PFSK-1 (cell line): Measurements from ENCODE around the gene NFS1.

Experiments used
- FOXP2 ChIP-seq: optimal IDR thresholded peaks from 2 replicates; pipeline ENCODE3; 2011; ENCODE audit warnings: borderline replicate concordance, control low read depth, inconsistent platforms; ENCODE audit not compliant: insufficient read depth; ENCODE audit errors: extremely low read length, extremely low read depth
- POLR2AphosphoS5 ChIP-seq: IDR thresholded peaks from 2 replicates; pipeline ENCODE4 v1.6.1; 2012; ENCODE audit warnings: low read depth, mild to moderate bottlenecking, control low read depth, low read length, moderate library complexity
- SIN3A ChIP-seq: IDR thresholded peaks from 2 replicates; pipeline ENCODE4 v1.6.1; 2012; ENCODE audit warnings: mild to moderate bottlenecking, low read length, moderate library complexity, borderline replicate concordance; ENCODE audit not compliant: insufficient read depth
- TAF1 ChIP-seq: IDR thresholded peaks from 2 replicates; pipeline ENCODE4 v1.6.1; 2012; ENCODE audit warnings: low read length, control low read depth, borderline replicate concordance; ENCODE audit not compliant: insufficient read depth
- TF ChIP-seq, protein P1 (sequence below), 2 experiments: IDR thresholded peaks; 2 replicates each; pipeline versions ENCODE4 v1.6.1 to v1.8.0; 2011 to 2012; ENCODE audit warnings: low read depth in 2 of 2, low read length in 2 of 2, control low read depth in 1 of 2, inconsistent platforms in 1 of 2, mild to moderate bottlenecking in 1 of 2, moderate library complexity in 1 of 2; ENCODE audit not compliant: insufficient read depth in 1 of 2

The NFS1 gene

DNA sequence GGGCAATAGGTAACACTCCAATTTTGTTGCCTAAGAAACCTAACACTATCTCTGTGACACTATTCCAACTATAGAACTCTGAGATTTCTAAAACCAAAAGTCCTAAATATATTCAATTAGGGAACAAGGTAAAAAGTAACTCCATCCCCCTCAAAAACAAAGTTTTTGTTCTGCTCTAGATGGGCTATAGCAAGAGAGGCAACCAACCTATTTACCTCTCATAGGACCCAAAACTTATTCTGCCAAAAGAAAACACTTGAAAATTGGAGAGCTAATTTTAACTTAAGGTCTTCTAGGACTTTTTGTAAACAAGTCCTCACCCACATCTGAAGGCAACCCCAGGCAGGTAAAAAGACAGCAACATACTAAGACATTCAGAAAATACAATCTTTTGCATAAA, 35.2 kb upstream of the NFS1 start:
- TF ChIP-seq SIN3A, result no peak
- TF ChIP-seq POLR2AphosphoS5, result no peak
- no peak for TF ChIP-seq TAF1
- TF ChIP-seq, protein P1, sequence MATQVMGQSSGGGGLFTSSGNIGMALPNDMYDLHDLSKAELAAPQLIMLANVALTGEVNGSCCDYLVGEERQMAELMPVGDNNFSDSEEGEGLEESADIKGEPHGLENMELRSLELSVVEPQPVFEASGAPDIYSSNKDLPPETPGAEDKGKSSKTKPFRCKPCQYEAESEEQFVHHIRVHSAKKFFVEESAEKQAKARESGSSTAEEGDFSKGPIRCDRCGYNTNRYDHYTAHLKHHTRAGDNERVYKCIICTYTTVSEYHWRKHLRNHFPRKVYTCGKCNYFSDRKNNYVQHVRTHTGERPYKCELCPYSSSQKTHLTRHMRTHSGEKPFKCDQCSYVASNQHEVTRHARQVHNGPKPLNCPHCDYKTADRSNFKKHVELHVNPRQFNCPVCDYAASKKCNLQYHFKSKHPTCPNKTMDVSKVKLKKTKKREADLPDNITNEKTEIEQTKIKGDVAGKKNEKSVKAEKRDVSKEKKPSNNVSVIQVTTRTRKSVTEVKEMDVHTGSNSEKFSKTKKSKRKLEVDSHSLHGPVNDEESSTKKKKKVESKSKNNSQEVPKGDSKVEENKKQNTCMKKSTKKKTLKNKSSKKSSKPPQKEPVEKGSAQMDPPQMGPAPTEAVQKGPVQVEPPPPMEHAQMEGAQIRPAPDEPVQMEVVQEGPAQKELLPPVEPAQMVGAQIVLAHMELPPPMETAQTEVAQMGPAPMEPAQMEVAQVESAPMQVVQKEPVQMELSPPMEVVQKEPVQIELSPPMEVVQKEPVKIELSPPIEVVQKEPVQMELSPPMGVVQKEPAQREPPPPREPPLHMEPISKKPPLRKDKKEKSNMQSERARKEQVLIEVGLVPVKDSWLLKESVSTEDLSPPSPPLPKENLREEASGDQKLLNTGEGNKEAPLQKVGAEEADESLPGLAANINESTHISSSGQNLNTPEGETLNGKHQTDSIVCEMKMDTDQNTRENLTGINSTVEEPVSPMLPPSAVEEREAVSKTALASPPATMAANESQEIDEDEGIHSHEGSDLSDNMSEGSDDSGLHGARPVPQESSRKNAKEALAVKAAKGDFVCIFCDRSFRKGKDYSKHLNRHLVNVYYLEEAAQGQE (IDR thresholded peaks at IDR 0.05; ENCODE audit: insufficient read depth in 1 of 2, low read depth in 2 of 2, low read length in 2 of 2), result no peak
- TF ChIP-seq FOXP2, result no peak

DNA sequence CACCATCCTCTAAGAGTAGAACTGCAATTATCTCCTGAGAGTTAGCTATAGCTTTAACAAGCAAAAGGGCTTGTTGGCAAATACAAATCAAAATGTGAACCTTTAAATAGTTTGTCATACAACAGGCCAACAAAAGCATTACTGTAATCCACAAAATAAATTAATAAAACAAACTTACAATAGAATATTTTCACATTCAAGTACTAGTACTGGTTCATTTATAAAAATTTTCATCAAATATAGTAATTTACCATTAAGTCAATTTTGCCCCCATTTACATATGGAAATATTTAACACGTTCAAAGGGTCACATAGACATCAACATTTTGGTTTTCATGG, 33.5 kb upstream of the NFS1 start:
- no peak for TF ChIP-seq FOXP2
- no peak for TF ChIP-seq SIN3A
- TF ChIP-seq, protein P1 (IDR thresholded peaks at IDR 0.05; ENCODE audit: insufficient read depth in 1 of 2, low read depth in 2 of 2, low read length in 2 of 2), result no peak
- no peak for TF ChIP-seq POLR2AphosphoS5

DNA sequence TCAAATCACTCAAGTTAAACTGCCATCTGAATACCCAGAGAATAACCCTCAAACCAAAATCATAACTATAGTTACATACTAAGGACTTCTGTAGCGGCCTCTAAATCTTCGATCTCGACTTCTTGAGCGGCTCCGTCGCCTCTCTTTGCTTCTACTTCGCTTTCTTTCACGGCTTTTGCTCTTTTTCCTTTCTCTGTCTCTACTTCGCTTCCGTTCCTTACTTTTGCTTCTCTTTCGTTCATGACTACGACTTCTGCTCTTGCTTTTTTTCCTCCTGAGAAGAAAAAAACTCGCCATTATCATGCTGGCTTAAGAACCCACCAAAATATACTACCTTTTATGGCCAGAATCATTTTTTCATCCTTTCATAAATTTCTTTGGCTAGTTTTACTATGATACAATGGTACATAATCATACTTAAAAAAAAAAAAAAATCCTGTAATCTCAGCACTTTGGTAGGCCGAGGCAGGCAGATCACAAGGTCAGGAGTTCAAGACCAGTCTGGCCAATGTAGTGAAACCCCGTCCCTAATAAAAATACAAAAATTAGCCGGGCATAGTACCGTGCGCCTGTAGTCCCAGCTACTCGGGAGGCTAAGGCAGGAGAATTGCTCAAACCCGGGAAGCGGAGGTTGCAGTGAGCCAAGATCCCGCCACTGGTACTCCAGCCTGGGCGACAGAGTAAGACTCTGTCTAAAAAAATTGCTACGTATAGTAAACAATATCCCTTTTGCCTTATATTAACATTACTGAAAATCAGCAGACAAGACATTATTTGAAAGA, 32.9 kb upstream of the NFS1 start:
- no peak for TF ChIP-seq SIN3A
- no peak for TF ChIP-seq TAF1
- no peak for TF ChIP-seq FOXP2
- TF ChIP-seq, protein P1 (IDR thresholded peaks at IDR 0.05; ENCODE audit: insufficient read depth in 1 of 2, low read depth in 2 of 2, low read length in 2 of 2), result no peak
- TF ChIP-seq POLR2AphosphoS5, result no peak

DNA sequence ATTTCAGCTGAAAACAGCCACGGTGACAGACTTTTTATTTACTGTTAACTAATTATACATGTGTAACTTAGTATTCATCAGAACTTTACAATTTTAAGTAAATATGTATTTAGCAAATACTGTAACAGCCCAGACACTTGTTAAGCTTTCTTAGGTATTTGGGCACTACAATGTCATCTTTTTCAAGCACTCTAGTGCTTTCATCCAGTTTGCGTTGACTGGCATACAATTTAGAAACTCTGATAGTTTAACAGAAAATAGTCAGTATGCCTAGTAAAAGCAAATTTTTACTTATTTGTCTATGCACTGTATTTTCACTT, 32.3 kb upstream of the NFS1 start:
- no peak for TF ChIP-seq POLR2AphosphoS5

DNA sequence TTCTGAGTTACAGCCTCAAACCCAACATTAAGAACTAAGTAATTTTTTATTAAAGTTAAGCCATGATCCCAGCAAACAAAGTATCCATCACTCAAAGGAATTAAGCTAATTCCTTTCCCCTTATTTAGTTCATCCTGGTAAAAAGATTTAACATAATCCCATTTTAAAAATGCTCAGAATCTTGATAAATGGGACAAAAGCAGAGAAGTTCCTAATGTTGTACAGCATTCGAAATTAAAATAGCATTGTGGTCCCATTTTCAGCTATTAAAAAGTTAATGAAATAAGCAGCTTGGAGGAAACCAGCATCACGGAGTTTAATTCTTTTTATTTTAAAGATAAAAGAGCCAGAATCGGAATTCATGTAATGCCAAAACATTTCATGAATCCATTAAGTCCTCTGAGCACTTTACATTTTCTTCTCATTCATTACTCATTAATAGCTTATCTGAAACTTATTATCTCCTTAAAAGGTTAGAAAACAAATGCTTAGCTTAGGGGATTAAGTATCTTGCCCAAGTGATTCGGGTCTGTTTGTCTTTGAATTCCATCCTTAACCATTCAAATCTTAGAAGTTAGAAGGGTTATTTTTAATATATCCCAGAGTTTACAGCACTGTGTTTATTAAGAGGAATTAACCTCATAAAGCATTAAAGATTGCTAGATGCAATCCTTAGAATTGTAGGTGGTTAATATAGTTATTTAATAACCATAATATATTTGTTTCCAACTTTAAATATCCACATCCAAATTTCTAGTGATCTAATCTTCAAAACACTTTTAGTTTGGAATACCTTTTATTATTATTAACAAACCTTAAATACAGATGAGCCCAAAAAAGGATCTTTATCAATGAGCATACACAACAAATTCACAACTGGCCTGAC, 31.7 kb upstream of the NFS1 start:
- TF ChIP-seq POLR2AphosphoS5, result no peak; the same call in 1 of the 2 replicates

DNA sequence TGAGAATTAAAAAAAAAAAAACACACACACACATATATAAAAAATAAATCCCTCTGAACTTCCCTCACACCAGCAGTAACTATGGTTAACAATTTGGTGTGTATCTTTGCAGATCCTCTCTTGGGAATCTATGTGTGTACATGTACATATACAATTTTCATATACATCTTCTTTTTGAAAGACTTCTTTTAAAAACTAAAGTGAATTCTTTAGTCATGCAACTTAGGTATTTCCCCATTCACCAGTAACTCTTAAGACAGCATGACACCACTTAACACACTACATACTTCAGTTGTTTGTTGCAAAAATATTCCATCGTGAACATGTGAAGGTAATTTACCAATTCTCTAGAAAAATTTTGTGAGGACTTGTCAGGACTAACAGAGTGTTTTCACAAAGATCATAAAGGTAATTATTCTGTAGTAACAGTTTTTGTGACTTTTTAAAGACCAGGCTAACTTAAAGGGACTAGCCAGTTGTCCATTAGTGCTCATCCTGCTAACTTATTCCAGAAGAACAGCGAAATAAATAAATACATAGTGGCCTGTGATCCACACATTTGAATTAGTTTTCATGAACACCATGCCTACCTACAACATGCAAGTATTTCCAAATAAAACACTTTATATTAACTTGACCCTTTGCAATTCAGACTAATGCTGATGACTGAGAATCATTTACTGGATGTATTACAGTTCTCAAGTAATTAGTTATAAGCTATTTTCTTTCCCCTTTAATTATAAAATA, 30.9 kb upstream of the NFS1 start:
- TF ChIP-seq SIN3A (no peak), TAF1 (no peak), POLR2AphosphoS5 (no peak), FOXP2 (no peak)
- TF ChIP-seq, protein P1 (IDR thresholded peaks at IDR 0.05; ENCODE audit: insufficient read depth in 1 of 2, low read depth in 2 of 2, low read length in 2 of 2), result no peak
